HEK293 (cell line): ENCODE measurements around the gene QRICH2.

ENCODE experiments used
- CTCF ChIA-PET: fragments of 350-600 bp; formaldehyde crosslinking; extraction: SDS; loops from one replicate; lab custom pipeline; 2021; ENCODE audit warnings: antibody characterized with exemption; lab: Yijun Ruan, JAX
- POLR2A ChIA-PET: fragments of 300-600 bp; formaldehyde crosslinking; extraction: SDS; loops from one replicate; lab custom pipeline; 2020; ENCODE audit warnings: antibody characterized with exemption, inconsistent platforms; lab: Yijun Ruan, JAX
- H3K27ac ChIP-seq: fragments of 200-500 bp; sonication (Bioruptor generic); 2 replicates; pipeline ENCODE4 v1.5.1; 2014; ENCODE audit warnings: low read depth, low read length, control low read depth, inconsistent platforms; ENCODE audit errors: extremely low read depth
- H3K36me3 ChIP-seq, 2 experiments: fragments of 200-500 bp in 1 of 2; sonication (Bioruptor generic) in 1 of 2; 1 replicate in 1 of 2; 2 replicates in 1 of 2; pipeline ENCODE4 v1.5.1; 2014 to 2017; ENCODE audit warnings: inconsistent platforms in 2 of 2, low read length in 2 of 2; ENCODE audit not compliant: control insufficient read depth in 2 of 2, insufficient read depth in 1 of 2
- H3K4me1 ChIP-seq: fragments of 200-500 bp; sonication (Bioruptor generic); 2 replicates; pipeline ENCODE4 v1.5.1; 2014; ENCODE audit warnings: mild to moderate bottlenecking, low read length, inconsistent platforms; ENCODE audit not compliant: control insufficient read depth, insufficient read depth
- H3K4me3 ChIP-seq: 2 replicates; pipeline ENCODE4 v1.5.1; 2011; ENCODE audit warnings: low read depth, mild to moderate bottlenecking, control low read depth, low read length, moderate library complexity
- H3K9me3 ChIP-seq: fragments of 200-500 bp; sonication (Bioruptor generic); 2 replicates; pipeline ENCODE4 v1.5.1; 2014; ENCODE audit warnings: low read depth, low read length, inconsistent platforms; ENCODE audit not compliant: control insufficient read depth, insufficient read depth
- CTCF ChIP-seq: fragments of 450-650 bp; formaldehyde crosslinking; IDR thresholded peaks from 2 replicates; pipeline ENCODE4 v1.5.1; 2016; ENCODE audit warnings: missing biosample characterization, missing genetic modification characterization
- EGR2 ChIP-seq: fragments of 450-650 bp; formaldehyde crosslinking; IDR thresholded peaks from 2 replicates; pipeline ENCODE4 v1.5.1; 2016; ENCODE audit warnings: low read depth, missing biosample characterization, missing genetic modification characterization
- HIC1 ChIP-seq: fragments of 450-650 bp; formaldehyde crosslinking; IDR thresholded peaks from 2 replicates; pipeline ENCODE4 v1.5.1; 2016; ENCODE audit warnings: missing biosample characterization, missing genetic modification characterization
- KLF9 ChIP-seq: fragments of 450-650 bp; formaldehyde crosslinking; IDR thresholded peaks from 2 replicates; pipeline ENCODE4 v1.5.1; 2016; ENCODE audit warnings: missing biosample characterization, missing genetic modification characterization, low read depth
- ZBTB7A ChIP-seq: fragments of 450-650 bp; formaldehyde crosslinking; IDR thresholded peaks from 2 replicates; pipeline ENCODE4 v1.5.1; 2016; ENCODE audit warnings: low read depth, missing biosample characterization, missing genetic modification characterization
- ZFP41 ChIP-seq: fragments of 450-650 bp; formaldehyde crosslinking; IDR thresholded peaks from 2 replicates; pipeline ENCODE4 v1.5.1; 2016; ENCODE audit warnings: missing biosample characterization, missing genetic modification characterization, borderline replicate concordance
- ZFP69B ChIP-seq: fragments of 450-650 bp; formaldehyde crosslinking; IDR thresholded peaks from 2 replicates; pipeline ENCODE4 v1.5.1; 2016; ENCODE audit warnings: missing biosample characterization, missing genetic modification characterization
- ZNF184 ChIP-seq: fragments of 450-650 bp; IDR thresholded peaks from 2 replicates; pipeline ENCODE4 v1.5.1; 2018; ENCODE audit warnings: missing biosample characterization, mild to moderate bottlenecking, missing genetic modification characterization
- ZNF19 ChIP-seq: fragments of 450-650 bp; formaldehyde crosslinking; IDR thresholded peaks from 2 replicates; pipeline ENCODE4; 2016; ENCODE audit warnings: missing biosample characterization, missing genetic modification characterization, low read depth
- ZNF214 ChIP-seq: fragments of 450-650 bp; formaldehyde crosslinking; IDR thresholded peaks from 2 replicates; pipeline ENCODE4 v1.5.1; 2017; ENCODE audit warnings: missing biosample characterization, mild to moderate bottlenecking, missing genetic modification characterization, borderline replicate concordance
- ZNF248 ChIP-seq: fragments of 450-650 bp; formaldehyde crosslinking; IDR thresholded peaks from 2 replicates; pipeline ENCODE4 v1.5.1; 2017; ENCODE audit warnings: missing biosample characterization, missing genetic modification characterization
- ZNF274 ChIP-seq, 2 experiments: fragments of 200-500 bp in 1 of 2; fragments of 450-650 bp in 1 of 2; sonication (Bioruptor generic) in 1 of 2; formaldehyde crosslinking in 1 of 2; IDR thresholded peaks; 2 replicates each; pipeline versions ENCODE4 v1.5.1 to v1.6.1; 2014 to 2016; ENCODE audit warnings: borderline replicate concordance in 1 of 2, inconsistent platforms in 1 of 2, low read length in 1 of 2, missing biosample characterization in 1 of 2, missing genetic modification characterization in 1 of 2
- ZNF280D ChIP-seq: fragments of 450-650 bp; formaldehyde crosslinking; IDR thresholded peaks from 2 replicates; pipeline ENCODE4 v1.5.1; 2016; ENCODE audit warnings: missing biosample characterization, missing genetic modification characterization
- ZNF311 ChIP-seq: fragments of 450-650 bp; formaldehyde crosslinking; IDR thresholded peaks from 2 replicates; pipeline ENCODE4 v1.5.1; 2017; ENCODE audit warnings: missing biosample characterization, missing genetic modification characterization, borderline replicate concordance
- ZNF37A ChIP-seq: fragments of 450-650 bp; IDR thresholded peaks from 2 replicates; pipeline ENCODE4 v1.5.1; 2018; ENCODE audit warnings: missing biosample characterization, missing genetic modification characterization
- ZNF488 ChIP-seq: fragments of 450-650 bp; formaldehyde crosslinking; IDR thresholded peaks from 2 replicates; pipeline ENCODE4 v1.5.1; 2016; ENCODE audit warnings: missing biosample characterization, missing genetic modification characterization
- ZNF596 ChIP-seq: fragments of 450-650 bp; IDR thresholded peaks from 2 replicates; pipeline ENCODE4 v1.5.0; 2018; ENCODE audit warnings: missing biosample characterization, mild to moderate bottlenecking, missing genetic modification characterization, moderate library complexity
- ZNF600 ChIP-seq: fragments of 450-650 bp; formaldehyde crosslinking; IDR thresholded peaks from 2 replicates; pipeline ENCODE4 v1.5.1; 2016; ENCODE audit warnings: missing biosample characterization, missing genetic modification characterization
- ZNF621 ChIP-seq: fragments of 450-650 bp; formaldehyde crosslinking; IDR thresholded peaks from 2 replicates; pipeline ENCODE4 v1.5.1; 2017; ENCODE audit warnings: missing biosample characterization, missing genetic modification characterization
- ZNF623 ChIP-seq: fragments of 450-650 bp; formaldehyde crosslinking; IDR thresholded peaks from 2 replicates; pipeline ENCODE4 v1.5.1; 2016; ENCODE audit warnings: missing biosample characterization, missing genetic modification characterization
- ZSCAN18 ChIP-seq: fragments of 450-650 bp; formaldehyde crosslinking; IDR thresholded peaks from 2 replicates; pipeline ENCODE4 v1.5.1; 2016; ENCODE audit warnings: missing biosample characterization, missing genetic modification characterization
- ZXDB ChIP-seq: fragments of 450-650 bp; formaldehyde crosslinking; IDR thresholded peaks from 2 replicates; pipeline ENCODE4 v1.5.1; 2016; ENCODE audit warnings: missing biosample characterization, missing genetic modification characterization

The QRICH2 gene

GRCh38 chr17:76243826-76244679, 64.0 kb downstream of the QRICH2 start:
- no peak overlapping the region for H3K4me3 ChIP-seq
- CTCF ChIA-PET, result interaction anchor here (0.5 to 3.6 kb wide), 4 partner anchors 29 to 123 kb away, joined by 3 to 19 read pairs (median 6); no protein-coding TSS in a partner anchor
- H3K27ac ChIP-seq, result no peak overlapping the region
- TF ChIP-seq ZNF311 (tag by site-specific recombination) (no peak), ZNF274 (IDR thresholded peaks at IDR 0.05; ENCODE audit: low read length) (no peak), ZNF274 (tag by site-specific recombination; IDR thresholded peaks at IDR 0.05; ENCODE audit: borderline replicate concordance) (no peak), ZNF248 (tag by site-specific recombination) (no peak), ZNF621 (tag by site-specific recombination) (no peak), ZNF596 (no peak), ZNF184 (tag by site-specific recombination) (no peak)
- TF ChIP-seq, all 188 proteins: peak for 0
- POLR2A ChIA-PET, result interaction anchor here (0.7 to 2.0 kb wide), 4 partner anchors 8 to 26 kb away, joined by 3 to 9 read pairs (median 4); no protein-coding TSS in a partner anchor
- Histone ChIP-seq H3K9me3 (no peaks in the 10 kb centered on the region), H3K4me1 (peaks cover 11% of the 10 kb centered on the region), H3K36me3 (no peaks in the 10 kb centered on the region)

- ChIA-PET POLR2A (interaction anchor here (1.0 to 2.0 kb wide), 4 partner anchors 23 to 39 kb away, joined by 3 to 17 read pairs (median 4); partner anchors contain the start of gene UBALD2), CTCF (interaction anchor here (0.6 to 3.6 kb wide), 4 partner anchors 37 to 477 kb away, joined by 3 to 19 read pairs (median 4); partner anchors contain the start of gene GALK1)
- Histone ChIP-seq H3K27ac (no peak overlapping the region), H3K9me3 (no peaks in the 10 kb centered on the region), H3K36me3 (no peaks in the 10 kb centered on the region), H3K4me3 (no peak overlapping the region), H3K4me1 (peaks cover 11% of the 10 kb centered on the region)
- TF ChIP-seq ZFP69B, result no peak
- TF ChIP-seq ZNF214 (tag by site-specific recombination), result no peak
- TF ChIP-seq ZXDB (tag by site-specific recombination), result no peak
- TF ChIP-seq EGR2 (tag by site-specific recombination), result no peak
- no peak for TF ChIP-seq KLF9 (tag by site-specific recombination)
- TF ChIP-seq ZNF600, result no peak
- TF ChIP-seq ZNF37A (tag by site-specific recombination), result no peak
- TF ChIP-seq CTCF, result no peak
- no peak for TF ChIP-seq ZNF280D
- no peak for TF ChIP-seq ZNF488 (tag by site-specific recombination)
- TF ChIP-seq ZNF19 (tag by site-specific recombination), result no peak
- TF ChIP-seq HIC1, result no peak
- no peak for TF ChIP-seq ZSCAN18 (tag by site-specific recombination)
- TF ChIP-seq ZBTB7A (tag by site-specific recombination), result no peak
- no peak for TF ChIP-seq ZNF623 (tag by site-specific recombination)
- TF ChIP-seq ZFP41 (tag by site-specific recombination), result no peak
Measured at GRCh38 chr17:76241691-76242255, 66.3 kb downstream of the QRICH2 start.
